Left ventricle myocardium inferior (tissue), 1 donor: Measurements from ENCODE around the gene GANAB. TPM values are rescaled to one million over a fixed set of nuclear protein-coding genes. Genes with fewer than 3 reads are reported as not detected.
"Not testable (repeated sequence)": the region's sequence is repeated elsewhere in the genome, so short reads cannot be mapped to it uniquely, and the experiment has no call there.

Experiments
- DNase-seq: peaks from one replicate; pipeline ENCODE4 v3.0.0-alpha.2; 2020
- H3K27ac ChIP-seq: fragments of 200-600 bp; replicated peaks from 2 replicates; pipeline ENCODE4 v1.8.0; 2021
- H3K27me3 ChIP-seq: fragments of 200-600 bp; 2 replicates; pipeline ENCODE4 v1.8.0; 2021; ENCODE audit warnings: low read depth
- H3K36me3 ChIP-seq: fragments of 200-600 bp; 2 replicates; pipeline ENCODE4 v1.8.0; 2021
- H3K4me1 ChIP-seq: fragments of 200-600 bp; 2 replicates; pipeline ENCODE4 v1.8.0; 2021
- H3K4me3 ChIP-seq: fragments of 200-600 bp; 2 replicates; pipeline ENCODE4 v1.8.0; 2021; ENCODE audit warnings: mild to moderate bottlenecking, moderate library complexity
- H3K9me3 ChIP-seq: fragments of 200-600 bp; replicated peaks from 2 replicates; pipeline ENCODE4 v1.8.0; 2021
- CTCF ChIP-seq: fragments of 200-600 bp; IDR thresholded peaks from 2 replicates; pipeline ENCODE4 v1.8.0; 2021; ENCODE audit warnings: antibody characterized with exemption, mild to moderate bottlenecking, borderline replicate concordance
- intact Hi-C: fragments of 100-400 bp; cut with micrococcal nuclease; formaldehyde crosslinking; loops from one replicate; pipeline ENCODE4 v1.11.0; 2022
- total RNA-seq: library from RNA; stranded (reverse); fragmentation: NEBNext Ultra II Directional; extraction: Animal tissue kit (Norgen Biotek cat#: 25700); gene quantifications from one replicate; pipeline ENCODE4 v1.2.1, GENCODE V29; 2021
- donor health status: DM: no; HTN: yes; CAD: no; lungs with severe emphysema.

The GANAB gene
- total RNA-seq, 1 donor from 2014 or later: 90.2 TPM

GRCh38 chr11:62677714-62678113 is 31.3 kb upstream of the GANAB start:
- no peak for DNase-seq
- TF ChIP-seq CTCF: no peak
- Histone ChIP-seq H3K4me3 (peak overlapping the region; percentile 92), H3K4me1 (peaks cover 62% of the 10 kb centered on the region), H3K9me3 (no peaks in the 10 kb centered on the region), H3K27ac (peak overlapping the region; percentile 95), H3K36me3 (peaks cover 50% of the 10 kb centered on the region), H3K27me3 (no peaks in the 10 kb centered on the region)
- intact Hi-C loops: no loop called here

- H3K27ac ChIP-seq: no peak overlapping the region
- peaks cover 68% of the 10 kb centered on the region for H3K4me1 ChIP-seq
- DNase-seq: no peak
- no peak for TF ChIP-seq CTCF
- H3K9me3 ChIP-seq: no peaks in the 10 kb centered on the region
- intact Hi-C loops: no loop called here
- peak overlapping the region; percentile 92 for H3K4me3 ChIP-seq
- H3K36me3 ChIP-seq: peaks cover 50% of the 10 kb centered on the region
- no peaks in the 10 kb centered on the region for H3K27me3 ChIP-seq
Measured at GRCh38 chr11:62677156-62677555, 30.7 kb upstream of the GANAB start.

- H3K9me3 ChIP-seq: no peaks in the 10 kb centered on the region
- H3K27ac ChIP-seq: no peak overlapping the region
- no peaks in the 10 kb centered on the region for H3K27me3 ChIP-seq
- intact Hi-C loops: no loop called here
- H3K36me3 ChIP-seq: peaks cover 50% of the 10 kb centered on the region
- DNase-seq: no peak
- H3K4me3 ChIP-seq: no peak overlapping the region
- TF ChIP-seq CTCF: no peak
- peaks cover 73% of the 10 kb centered on the region for H3K4me1 ChIP-seq
Measured at GRCh38 chr11:62676698-62677097, 30.3 kb upstream of the GANAB start.

- H3K36me3 ChIP-seq: peaks cover 50% of the 10 kb centered on the region
- H3K9me3 ChIP-seq, intact Hi-C loops, H3K27ac ChIP-seq, H3K27me3 ChIP-seq, DNase-seq, H3K4me3 ChIP-seq: not testable (repeated sequence)
- peaks cover 75% of the 10 kb centered on the region for H3K4me1 ChIP-seq
Measured at GRCh38 chr11:62675415-62675814, 29.0 kb upstream of the GANAB start.

GRCh38 chr11:62673196-62673525 is 26.7 kb upstream of the GANAB start:
- Histone ChIP-seq H3K36me3 (peaks cover 50% of the 10 kb centered on the region), H3K27me3 (no peaks in the 10 kb centered on the region), H3K9me3 (no peaks in the 10 kb centered on the region), H3K4me3 (no peak overlapping the region), H3K27ac (no peak overlapping the region), H3K4me1 (peaks cover 72% of the 10 kb centered on the region)
- no peak for TF ChIP-seq CTCF
- no peak for DNase-seq
- intact Hi-C loops: no loop called here

GRCh38 chr11:62671608-62672389 is 25.4 kb upstream of the GANAB start, which contains the start of the genes LBHD1 and UQCC3:
TSS of gene LBHD1 (minus strand) at chr11:62672267. CDS start at chr11:62670031, 2,236 bp downstream.
TSS of gene UQCC3 (plus strand) at chr11:62671673. CDS start at chr11:62671746, 73 bp downstream.
- Histone ChIP-seq H3K4me1 (peaks cover 72% of the 10 kb centered on the region), H3K36me3 (peaks cover 41% of the 10 kb centered on the region)
- intact Hi-C loops: no loop called here

More at GRCh38 chr11:62671608-62672389, 25.4 kb upstream of the GANAB start, which contains the start of the genes LBHD1 and UQCC3:
- Histone ChIP-seq H3K27me3 (no peaks in the 10 kb centered on the region), H3K9me3 (no peaks in the 10 kb centered on the region), H3K4me3 (peak within 1 kb of the TSS; percentile 81), H3K27ac (peak within 1 kb of the TSS; percentile 91)
- no peak for TF ChIP-seq CTCF
- DNase-seq: peak; percentile 66
